ENCODE measurements around the gene ARPC1B. TPM values are rescaled to one million over a fixed set of nuclear protein-coding genes. Genes with fewer than 3 reads are reported as not detected.
"Not testable (repeated sequence)": the region's sequence is repeated elsewhere in the genome, so short reads cannot be mapped to it uniquely, and the experiment has no call there.

ARPC1B gene
- total and polyA plus RNA-seq, 2 of the 8 experiments (the other 6 are each of a cell fraction or from before 2014, with no cell fraction given): 64.5 to 115 TPM

DNA sequence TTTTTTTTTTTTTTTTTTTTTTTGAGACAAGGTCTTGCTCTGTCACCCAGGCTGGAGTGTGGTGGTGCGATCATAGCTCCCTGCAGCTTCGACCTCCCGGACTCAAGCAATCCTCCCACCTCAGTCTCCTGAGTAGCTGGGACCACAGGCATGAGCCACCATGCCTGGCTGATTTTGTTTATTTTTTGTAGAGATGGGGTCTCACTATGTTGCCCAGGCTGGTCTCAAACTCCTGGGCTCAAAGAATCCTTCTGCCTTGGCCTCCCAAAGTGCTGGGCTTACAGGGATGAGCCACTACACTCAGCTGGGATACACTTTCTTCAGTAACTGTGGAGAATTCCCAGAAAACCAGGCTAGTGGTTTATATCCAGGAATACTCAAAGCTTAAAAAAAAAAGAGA lies 23.9 kb upstream of the ARPC1B start:
- not testable (repeated sequence) for H3K4me2 ChIP-seq (ENCODE audit: insufficient read depth in 1 of 2, low read depth in 2 of 2, low read length in 2 of 2); H3K79me1 ChIP-seq (ENCODE audit: low read depth, low read length); H4K91ac ChIP-seq (replicated peaks; ENCODE audit: insufficient read length, low read length); H2BK20ac ChIP-seq (ENCODE audit: low read length); H3K23ac ChIP-seq (ENCODE audit: insufficient read length); H3K4ac ChIP-seq (replicated peaks; ENCODE audit: insufficient read length, low read depth, low read length); H3K56ac ChIP-seq (replicated peaks; ENCODE audit: insufficient read length, low read depth, low read length); H2BK5ac ChIP-seq (ENCODE audit: low read depth, low read length); H4K5ac ChIP-seq (ENCODE audit: insufficient read length, low read depth, low read length); H3K9ac ChIP-seq (replicated peaks in 1 of 4; ENCODE audit: extremely low read depth in 1 of 4, low read depth in 3 of 4, low read length in 3 of 4); H3K27ac ChIP-seq (ENCODE audit: low read depth, low read length); H3K79me2 ChIP-seq (ENCODE audit: control insufficient read depth in 1 of 2, insufficient read depth in 2 of 2, low read length in 2 of 2); H3K27me3 ChIP-seq (replicated peaks in 1 of 4; ENCODE audit: control insufficient read depth in 3 of 4, extremely low read depth in 1 of 4, insufficient read depth in 3 of 4, low read length in 3 of 4); H3K9me3 ChIP-seq (ENCODE audit: insufficient read depth in 2 of 2, low read depth in 1 of 2, low read length in 1 of 2); H2BK15ac ChIP-seq (ENCODE audit: low read length); H3K4me1 ChIP-seq (replicated peaks in 1 of 4; ENCODE audit: control insufficient read depth in 3 of 4, insufficient read depth in 4 of 4, low read length in 3 of 4); H3K18ac ChIP-seq (ENCODE audit: extremely low read depth, low read length); H4K8ac ChIP-seq (ENCODE audit: extremely low read depth, insufficient read depth, low read length); H3K23me2 ChIP-seq (ENCODE audit: low read depth, low read length); H2AK5ac ChIP-seq (ENCODE audit: low read depth, low read length); H2BK12ac ChIP-seq (ENCODE audit: low read depth, low read length); H2BK120ac ChIP-seq (replicated peaks; ENCODE audit: low read depth, low read length); H2AFZ ChIP-seq (ENCODE audit: low read length); H3K14ac ChIP-seq (ENCODE audit: insufficient read length); H4K20me1 ChIP-seq (replicated peaks in 1 of 2; ENCODE audit: control insufficient read depth in 1 of 2, insufficient read depth in 2 of 2, low read length in 2 of 2); H3K4me3 ChIP-seq (ENCODE audit: extremely low read depth in 1 of 4, insufficient read depth in 2 of 4, low read depth in 3 of 4, low read length in 4 of 4); FAIRE-seq; DNase-seq (ENCODE audit: low read depth in 1 of 2, low spot score in 2 of 2)
- peaks cover 2 to 27% (median 15%) of the 10 kb centered on the region in 4 experiments for H3K36me3 ChIP-seq (ENCODE audit: control insufficient read depth in 2 of 4, insufficient read depth in 4 of 4, low read length in 3 of 4)
- ChIA-PET POLR2A (ENCODE audit: partially characterized antibody) (interaction anchor here (0.6 to 0.9 kb wide), 2 partner anchors 43 to 86 kb away, joined by 3 read pairs; no protein-coding TSS in a partner anchor), CTCF (ENCODE audit: partially characterized antibody) (interaction anchor here (0.9 to 1.1 kb wide), 2 partner anchors 14 to 57 kb away, joined by 3 read pairs; no protein-coding TSS in a partner anchor)
- WGBS, 2 experiments (ENCODE audit: extremely low coverage in 1 of 2, insufficient coverage in 1 of 2, insufficient read length in 1 of 2, insufficient replicate concordance in 2 of 2, low coverage in 1 of 2, low lambda C conversion rate in 2 of 2, missing lambda C conversion rate in 1 of 2): 100% methylated on average over 2 of the region's 3 CpGs; no CpG with 5 or more reads in 1 of the 2 experiments

Measured in H1 (cell line).